ENCODE results near the gene OLFM1. TPM values are rescaled to one million over a fixed set of nuclear protein-coding genes. Genes with fewer than 3 reads are reported as not detected.

The OLFM1 gene
- polyA plus RNA-seq, 1 donor (not counting 4 experiments of a cell fraction or from before 2014, with no cell fraction given) = 0.25 TPM

GRCh38 chr9:135101926-135102325 is 14.5 kb downstream of the OLFM1 start:
- no peaks in the 10 kb centered on the region for H3K9me1 ChIP-seq (ENCODE audit: control insufficient read depth, extremely low read depth, insufficient read depth, low read length)
- no peak overlapping the region for H3K9ac ChIP-seq (ENCODE audit: control insufficient read depth, extremely low read depth, insufficient read depth, low read length)
- H3K36me3 ChIP-seq (ENCODE audit: control insufficient read depth in 2 of 2, extremely low read depth in 1 of 2, insufficient read depth in 2 of 2, low read length in 2 of 2) = no peaks in the 10 kb centered on the region
- H4K20me1 ChIP-seq (ENCODE audit: control insufficient read depth, extremely low read depth, insufficient read depth, low read length) = no peaks in the 10 kb centered on the region
- TF ChIP-seq, protein P1, sequence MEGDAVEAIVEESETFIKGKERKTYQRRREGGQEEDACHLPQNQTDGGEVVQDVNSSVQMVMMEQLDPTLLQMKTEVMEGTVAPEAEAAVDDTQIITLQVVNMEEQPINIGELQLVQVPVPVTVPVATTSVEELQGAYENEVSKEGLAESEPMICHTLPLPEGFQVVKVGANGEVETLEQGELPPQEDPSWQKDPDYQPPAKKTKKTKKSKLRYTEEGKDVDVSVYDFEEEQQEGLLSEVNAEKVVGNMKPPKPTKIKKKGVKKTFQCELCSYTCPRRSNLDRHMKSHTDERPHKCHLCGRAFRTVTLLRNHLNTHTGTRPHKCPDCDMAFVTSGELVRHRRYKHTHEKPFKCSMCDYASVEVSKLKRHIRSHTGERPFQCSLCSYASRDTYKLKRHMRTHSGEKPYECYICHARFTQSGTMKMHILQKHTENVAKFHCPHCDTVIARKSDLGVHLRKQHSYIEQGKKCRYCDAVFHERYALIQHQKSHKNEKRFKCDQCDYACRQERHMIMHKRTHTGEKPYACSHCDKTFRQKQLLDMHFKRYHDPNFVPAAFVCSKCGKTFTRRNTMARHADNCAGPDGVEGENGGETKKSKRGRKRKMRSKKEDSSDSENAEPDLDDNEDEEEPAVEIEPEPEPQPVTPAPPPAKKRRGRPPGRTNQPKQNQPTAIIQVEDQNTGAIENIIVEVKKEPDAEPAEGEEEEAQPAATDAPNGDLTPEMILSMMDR (optimal IDR thresholded peaks at IDR 0.05 in 1 of 3, IDR thresholded peaks at IDR 0.05 in 1 of 3, conservative IDR thresholded peaks at IDR 0.05 in 1 of 3; ENCODE audit: extremely low read depth in 1 of 3, insufficient read depth in 2 of 3, low read length in 3 of 3) = no peak
- no peak for TF ChIP-seq EZH2 (IDR thresholded peaks at IDR 0.05; ENCODE audit: low read length)
- no peak overlapping the region for H3K27ac ChIP-seq (ENCODE audit: control insufficient read depth, insufficient read depth, low read length)
- no peaks in the 10 kb centered on the region for H3K4me1 ChIP-seq (ENCODE audit: control insufficient read depth, extremely low read depth, insufficient read depth, low read length)
- dilution Hi-C loops (cut with MboI; ENCODE audit: extremely low pct_ligation_motif_present, low sequenced_read_pairs) = no loop called here
- H3K4me2 ChIP-seq (ENCODE audit: control insufficient read depth, extremely low read depth, insufficient read depth, low read depth, low read length) = no peak overlapping the region
- no peak for FAIRE-seq
- H3K27me3 ChIP-seq (ENCODE audit: control insufficient read depth, extremely low read depth, insufficient read depth, low read length) = peaks cover 10% of the 10 kb centered on the region
- H3K9me3 ChIP-seq (ENCODE audit: control insufficient read depth, low read depth, low read length) = no peaks in the 10 kb centered on the region
- H2AFZ ChIP-seq (ENCODE audit: control insufficient read depth, low read length) = no peak overlapping the region
- DNase-seq (ENCODE audit: low read depth, low spot score) = no peak
- no peaks in the 10 kb centered on the region for H3K79me2 ChIP-seq (ENCODE audit: control insufficient read depth, insufficient read depth, low read length)
- no peak overlapping the region for H3K4me3 ChIP-seq (ENCODE audit: control insufficient read depth in 2 of 3, extremely low read depth in 1 of 3, insufficient read depth in 2 of 3, low read depth in 1 of 3, low read length in 3 of 3)

DNA sequence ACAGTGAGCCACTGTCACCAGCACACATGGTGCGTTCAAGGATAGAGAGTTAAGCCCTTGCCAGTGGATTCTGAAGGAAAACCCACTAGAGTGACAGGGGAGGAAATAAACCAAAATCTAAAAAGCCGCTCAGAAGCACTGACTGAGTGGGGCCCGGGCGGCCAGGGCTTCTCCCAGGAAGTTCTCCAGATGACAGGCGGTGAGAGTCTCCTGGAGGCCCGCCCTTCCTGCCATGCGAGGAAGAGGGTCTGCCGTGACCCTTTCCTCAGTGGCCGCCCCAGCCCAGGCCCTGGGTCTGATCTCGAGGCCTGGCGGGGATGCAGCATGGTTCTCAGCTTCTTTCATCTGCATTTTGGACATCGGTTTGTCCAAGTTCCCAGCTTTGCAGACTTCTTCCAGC is 14.9 kb downstream of the OLFM1 start:
- no peak overlapping the region for H2AFZ ChIP-seq (ENCODE audit: control insufficient read depth, low read length)
- H3K27ac ChIP-seq (ENCODE audit: control insufficient read depth, insufficient read depth, low read length) = no peak overlapping the region
- H3K9me1 ChIP-seq (ENCODE audit: control insufficient read depth, extremely low read depth, insufficient read depth, low read length) = no peaks in the 10 kb centered on the region
- H3K4me3 ChIP-seq (ENCODE audit: control insufficient read depth in 2 of 3, extremely low read depth in 1 of 3, insufficient read depth in 2 of 3, low read depth in 1 of 3, low read length in 3 of 3) = no peak overlapping the region
- H3K79me2 ChIP-seq (ENCODE audit: control insufficient read depth, insufficient read depth, low read length) = no peaks in the 10 kb centered on the region
- no peak for FAIRE-seq
- no peak overlapping the region for H3K9ac ChIP-seq (ENCODE audit: control insufficient read depth, extremely low read depth, insufficient read depth, low read length)
- H3K27me3 ChIP-seq (ENCODE audit: control insufficient read depth, extremely low read depth, insufficient read depth, low read length) = peaks cover 10% of the 10 kb centered on the region
- H3K4me2 ChIP-seq (ENCODE audit: control insufficient read depth, extremely low read depth, insufficient read depth, low read depth, low read length) = no peak overlapping the region
- no peaks in the 10 kb centered on the region for H3K4me1 ChIP-seq (ENCODE audit: control insufficient read depth, extremely low read depth, insufficient read depth, low read length)
- dilution Hi-C loops (cut with MboI; ENCODE audit: extremely low pct_ligation_motif_present, low sequenced_read_pairs) = no loop called here
- no peak for DNase-seq (ENCODE audit: low read depth, low spot score)
- H3K36me3 ChIP-seq (ENCODE audit: control insufficient read depth in 2 of 2, extremely low read depth in 1 of 2, insufficient read depth in 2 of 2, low read length in 2 of 2) = no peaks in the 10 kb centered on the region
- H4K20me1 ChIP-seq (ENCODE audit: control insufficient read depth, extremely low read depth, insufficient read depth, low read length) = no peaks in the 10 kb centered on the region
- TF ChIP-seq EZH2 (IDR thresholded peaks at IDR 0.05; ENCODE audit: low read length) = no peak
- TF ChIP-seq, protein P1 (optimal IDR thresholded peaks at IDR 0.05 in 1 of 3, IDR thresholded peaks at IDR 0.05 in 1 of 3, conservative IDR thresholded peaks at IDR 0.05 in 1 of 3; ENCODE audit: extremely low read depth in 1 of 3, insufficient read depth in 2 of 3, low read length in 3 of 3) = no peak
- no peaks in the 10 kb centered on the region for H3K9me3 ChIP-seq (ENCODE audit: control insufficient read depth, low read depth, low read length)

Measured in keratinocyte (primary cell).